ENCODE measurements around the gene PDX1.
"Not testable (repeated sequence)": the region's sequence is repeated elsewhere in the genome, so short reads cannot be mapped to it uniquely, and the experiment has no call there.

Gene PDX1

DNA sequence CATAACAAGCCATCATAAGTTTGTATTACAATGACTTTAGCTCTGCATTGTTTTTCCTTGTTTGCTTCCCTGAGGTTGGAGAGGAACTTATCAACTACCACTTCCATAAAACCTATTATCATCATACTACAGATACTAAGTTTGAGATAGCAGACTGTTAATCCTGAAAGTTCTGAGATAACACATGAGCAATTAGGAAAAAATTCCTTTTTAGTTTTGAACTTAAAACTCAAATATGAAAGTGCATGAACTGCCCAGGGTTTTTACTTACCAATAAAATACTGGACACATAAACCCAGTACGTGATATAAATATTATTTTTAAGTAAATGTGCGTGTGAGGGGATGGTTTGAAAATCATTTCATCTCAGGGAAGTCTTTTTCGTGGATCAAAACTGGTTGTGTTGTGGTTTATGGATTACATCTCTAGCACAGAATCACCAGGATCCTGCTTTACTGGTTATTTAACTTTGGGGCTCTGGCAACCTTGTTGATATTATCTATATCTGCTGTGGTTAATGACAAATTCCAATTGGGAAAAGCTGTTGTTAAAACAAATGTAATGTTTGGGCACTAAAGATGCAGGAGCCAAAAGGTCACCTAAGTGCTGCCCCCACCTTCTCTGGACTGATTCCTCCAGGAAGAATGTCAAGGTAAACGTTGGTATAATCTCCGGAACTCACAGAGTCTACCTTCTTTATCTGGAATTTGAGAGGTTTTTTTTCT lies 36.9 kb downstream of the PDX1 start:
- no peak for DNase-seq

DNA sequence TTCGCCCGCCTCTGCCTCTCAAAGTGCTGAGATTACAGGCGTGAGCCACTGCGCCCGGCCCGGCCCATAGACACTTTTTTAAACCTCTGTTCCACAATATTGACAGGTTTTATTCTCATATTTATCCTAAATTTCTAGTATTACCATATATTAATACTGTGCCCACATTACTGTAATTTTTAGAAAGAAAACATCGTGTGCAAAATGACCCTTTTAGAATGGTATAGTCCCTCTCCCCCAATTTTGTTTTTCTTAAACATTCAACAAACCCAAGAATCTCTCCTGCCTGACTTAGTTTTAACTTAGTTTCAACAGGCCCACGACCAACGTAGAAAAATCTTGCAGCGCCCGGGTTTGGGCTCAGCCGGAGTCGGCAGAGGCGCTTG lies 40.2 kb downstream of the PDX1 start:
- no peak for DNase-seq

DNA sequence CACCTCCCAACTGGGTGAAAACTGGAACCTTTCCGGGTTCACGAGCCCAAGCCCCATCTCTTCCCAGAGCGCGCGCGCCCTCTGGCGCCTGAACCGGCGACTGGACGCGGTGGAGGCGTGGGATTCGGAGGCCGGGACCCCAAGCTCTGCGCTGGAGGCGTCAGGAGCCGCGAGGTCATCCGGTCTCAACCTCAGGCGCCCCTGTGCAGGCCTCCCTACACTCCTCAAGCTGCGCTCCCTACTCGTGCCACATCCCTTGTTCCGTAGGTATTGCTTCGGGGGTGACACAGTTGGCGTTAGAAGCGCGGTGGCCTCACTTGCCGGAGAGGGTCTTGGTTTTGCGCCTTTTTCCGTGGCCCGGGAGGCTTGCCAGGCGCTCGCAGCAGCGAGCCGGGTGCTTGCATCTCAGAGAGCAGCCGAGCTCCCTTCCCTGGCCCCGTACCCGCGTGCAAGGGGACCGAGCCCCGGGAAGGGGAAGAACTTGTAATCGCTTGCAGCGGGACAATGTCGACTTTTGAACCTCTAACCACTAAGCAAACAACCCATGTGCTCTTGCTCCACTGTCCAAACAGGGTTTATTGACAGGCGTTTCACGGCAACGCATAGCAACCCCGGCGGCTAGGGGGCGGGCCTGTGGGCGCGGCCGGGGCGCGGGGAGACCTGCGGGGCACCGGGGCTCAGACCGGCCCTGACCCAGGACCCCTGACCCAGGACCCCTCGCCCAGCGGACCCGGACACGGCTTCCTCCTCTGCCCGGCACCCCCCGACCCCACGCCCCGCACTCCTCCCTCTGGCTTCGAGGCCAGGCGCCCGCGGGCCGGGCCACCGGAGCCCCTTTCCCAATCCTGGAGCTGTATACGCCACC lies 40.8 kb downstream of the PDX1 start:
- peak; percentile 42 for DNase-seq

DNA sequence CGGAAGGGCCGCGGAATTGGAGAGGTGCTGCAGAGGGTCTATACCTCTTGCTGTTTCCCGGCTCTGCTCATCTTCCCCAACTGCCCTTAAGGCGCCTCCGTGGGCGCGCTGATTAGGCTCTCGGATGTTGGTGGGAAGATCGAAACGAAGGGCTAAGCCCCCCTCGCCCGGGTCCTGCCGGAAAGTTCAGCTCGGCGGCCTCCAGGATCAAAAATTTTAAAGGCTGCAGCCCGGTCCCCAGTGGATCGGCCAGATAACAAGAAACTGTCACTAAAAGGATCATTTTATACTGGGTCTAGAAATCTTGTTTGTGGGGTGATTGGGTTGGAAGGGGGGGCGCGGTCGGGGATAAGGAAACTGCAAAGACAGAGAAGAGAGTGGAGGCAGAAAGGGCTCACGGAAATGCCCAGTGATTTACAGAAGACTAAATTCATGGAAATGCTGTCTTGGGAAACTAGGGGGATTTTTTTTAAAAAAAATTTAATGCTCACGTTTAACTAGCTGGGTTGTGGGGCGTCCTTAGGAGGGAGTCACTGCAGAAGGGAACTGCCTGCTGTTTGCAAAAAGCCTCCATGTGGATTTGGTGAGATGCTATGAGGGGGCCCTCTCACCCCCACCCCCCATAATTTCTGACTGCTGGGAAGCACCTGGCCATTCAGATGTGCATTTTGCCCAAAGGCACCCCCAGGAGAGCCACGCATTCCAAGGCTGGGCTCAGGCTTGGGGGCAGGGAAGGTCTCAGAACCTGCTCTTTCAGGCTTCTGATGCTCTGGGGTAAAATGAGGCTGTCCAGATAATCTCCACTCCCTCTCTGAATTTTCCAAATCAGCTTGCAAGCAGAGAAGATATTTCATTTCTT lies 41.7 kb downstream of the PDX1 start:
- no peak for DNase-seq

DNA sequence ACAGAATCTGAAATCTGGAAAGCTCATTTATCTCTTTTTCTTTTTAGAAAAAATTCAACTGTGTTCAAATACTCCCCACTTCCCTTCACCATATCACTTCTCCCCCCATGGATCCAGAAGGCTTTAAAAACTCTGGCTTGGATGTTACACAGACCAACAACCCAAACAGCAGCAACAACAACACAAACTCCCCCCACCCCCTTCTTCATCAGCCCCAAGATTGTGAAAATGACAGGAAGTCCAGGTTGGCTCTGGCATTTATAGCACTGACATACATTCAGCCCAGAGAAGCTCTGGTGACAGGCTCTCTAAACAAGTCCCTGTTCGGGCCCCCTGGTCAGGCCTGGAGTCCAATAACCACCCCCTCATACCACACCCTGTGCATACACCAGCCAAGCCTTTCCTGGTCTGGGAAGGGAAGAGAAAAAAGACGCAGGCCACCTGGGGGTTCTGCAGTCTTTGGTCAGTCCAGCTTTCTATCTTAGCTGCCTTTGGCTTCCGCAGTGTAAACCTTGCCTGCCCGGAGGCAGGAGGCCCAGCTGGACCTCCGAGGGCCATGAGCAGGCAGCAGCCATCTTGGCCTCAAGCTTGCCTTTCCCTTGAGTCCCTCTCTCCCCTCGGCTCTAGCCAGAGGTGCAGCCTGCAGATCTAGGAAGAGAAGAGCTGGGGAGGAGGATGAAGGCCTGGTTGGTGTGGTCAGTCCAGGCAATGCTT lies 42.5 kb downstream of the PDX1 start:
- no peak for DNase-seq

DNA sequence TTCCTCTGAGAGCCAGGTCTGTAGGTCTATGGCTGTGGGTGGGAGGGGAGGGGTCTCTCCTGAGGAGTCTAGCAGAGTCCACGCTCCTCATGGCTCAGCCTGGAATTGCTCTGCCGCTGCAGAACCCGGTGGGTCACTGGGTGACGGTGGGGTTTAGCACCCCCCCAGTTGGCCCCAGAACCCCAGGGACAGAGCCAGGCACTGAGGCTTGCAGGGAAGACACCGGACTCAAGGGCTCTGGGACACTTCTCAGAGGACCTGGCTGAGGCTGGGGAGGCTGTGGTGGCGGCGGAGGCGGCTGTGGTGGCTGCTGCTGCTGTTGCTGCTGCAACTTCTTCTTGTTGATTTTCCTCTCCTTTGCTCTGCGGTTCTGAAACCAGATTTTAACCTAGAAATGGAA lies 43.2 kb downstream of the PDX1 start:
- no peak for DNase-seq

DNA sequence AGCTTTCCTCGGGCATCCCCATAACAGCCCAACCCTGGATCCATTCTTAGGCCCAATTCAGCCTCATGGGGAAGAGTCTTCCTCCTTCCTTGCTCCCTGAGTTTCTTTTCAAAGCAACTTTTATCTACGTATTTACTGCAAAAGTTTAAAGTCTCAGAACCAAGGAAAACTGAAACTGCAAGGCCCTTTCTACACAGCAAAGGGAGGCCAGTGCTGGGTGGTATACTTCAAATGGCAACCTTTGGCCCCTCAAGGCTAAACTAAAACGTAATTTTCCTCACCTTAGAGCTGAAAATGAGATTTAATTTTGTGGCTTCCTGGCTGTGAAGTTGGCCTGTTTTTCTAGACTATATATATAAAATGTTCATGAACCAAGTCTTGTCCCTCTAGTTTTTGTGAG lies 43.7 kb downstream of the PDX1 start:
- no peak for DNase-seq

DNA sequence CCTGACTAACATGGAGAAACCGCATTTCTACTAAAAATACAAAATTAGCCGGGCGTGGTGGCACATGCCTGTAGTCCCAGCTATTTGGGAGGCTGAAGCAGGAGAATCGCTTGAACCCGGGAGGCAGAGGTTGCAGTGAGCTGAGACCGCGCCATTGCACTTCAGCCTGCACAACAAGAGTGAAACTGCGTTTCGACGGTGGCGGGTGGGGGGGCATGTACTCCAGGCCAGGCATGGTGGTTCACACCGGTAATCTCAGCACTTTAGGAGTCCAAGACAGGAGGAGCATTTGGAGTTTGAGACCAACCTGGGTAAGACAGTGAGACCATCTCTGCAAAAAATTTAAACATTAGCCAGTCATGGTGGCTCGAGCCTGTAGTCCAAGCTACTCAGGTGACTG lies 44.4 kb downstream of the PDX1 start:
- not testable (repeated sequence) for DNase-seq

DNA sequence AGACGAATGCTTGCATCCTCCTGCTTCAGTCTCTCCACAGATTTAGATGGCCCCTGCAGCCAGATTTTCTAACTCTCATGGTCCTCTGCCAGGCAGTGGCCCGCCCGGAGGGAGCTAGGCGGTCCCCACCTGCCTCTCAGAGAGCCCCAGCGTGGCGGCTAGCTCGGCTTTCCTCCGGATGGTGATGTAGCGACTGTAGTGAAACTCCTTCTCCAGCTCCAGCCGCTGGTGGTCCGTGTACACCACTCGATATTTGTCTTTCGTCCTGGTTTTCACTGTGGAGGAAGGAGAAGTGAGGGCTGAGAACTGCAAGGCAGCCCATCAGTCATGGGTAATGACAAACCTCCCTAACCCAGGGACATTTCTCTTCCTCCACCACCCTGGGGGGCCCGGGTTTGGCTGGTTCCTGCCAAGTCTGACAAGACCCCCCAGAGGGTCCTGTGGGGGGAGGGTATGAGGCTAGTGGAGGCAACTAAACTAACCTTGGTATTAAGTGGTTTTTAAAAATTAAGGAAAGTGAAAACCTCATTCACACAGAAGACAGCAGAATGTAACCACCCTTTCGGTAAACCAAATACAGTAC lies 45.0 kb downstream of the PDX1 start:
- no peak for DNase-seq

DNA sequence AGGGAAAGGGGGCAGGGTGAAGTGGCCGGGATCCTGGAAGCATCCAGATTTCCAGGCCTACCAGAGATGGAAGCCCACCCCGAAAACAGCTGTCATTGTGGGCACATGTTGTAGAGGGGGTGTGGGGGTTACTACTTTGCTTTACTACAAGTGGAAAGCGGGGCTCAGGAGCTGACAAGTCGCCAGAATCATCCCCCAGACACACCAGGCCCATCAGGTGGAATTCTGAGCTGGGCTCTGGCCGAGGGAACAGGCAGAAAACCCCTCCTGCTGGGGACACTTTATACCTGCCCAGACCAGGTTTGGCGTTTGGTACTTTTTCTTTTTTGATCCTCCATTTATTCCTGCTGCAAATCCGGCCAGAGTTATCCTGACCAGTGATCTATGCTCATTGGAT lies 45.5 kb downstream of the PDX1 start:
- DNase-seq, result no peak

DNA sequence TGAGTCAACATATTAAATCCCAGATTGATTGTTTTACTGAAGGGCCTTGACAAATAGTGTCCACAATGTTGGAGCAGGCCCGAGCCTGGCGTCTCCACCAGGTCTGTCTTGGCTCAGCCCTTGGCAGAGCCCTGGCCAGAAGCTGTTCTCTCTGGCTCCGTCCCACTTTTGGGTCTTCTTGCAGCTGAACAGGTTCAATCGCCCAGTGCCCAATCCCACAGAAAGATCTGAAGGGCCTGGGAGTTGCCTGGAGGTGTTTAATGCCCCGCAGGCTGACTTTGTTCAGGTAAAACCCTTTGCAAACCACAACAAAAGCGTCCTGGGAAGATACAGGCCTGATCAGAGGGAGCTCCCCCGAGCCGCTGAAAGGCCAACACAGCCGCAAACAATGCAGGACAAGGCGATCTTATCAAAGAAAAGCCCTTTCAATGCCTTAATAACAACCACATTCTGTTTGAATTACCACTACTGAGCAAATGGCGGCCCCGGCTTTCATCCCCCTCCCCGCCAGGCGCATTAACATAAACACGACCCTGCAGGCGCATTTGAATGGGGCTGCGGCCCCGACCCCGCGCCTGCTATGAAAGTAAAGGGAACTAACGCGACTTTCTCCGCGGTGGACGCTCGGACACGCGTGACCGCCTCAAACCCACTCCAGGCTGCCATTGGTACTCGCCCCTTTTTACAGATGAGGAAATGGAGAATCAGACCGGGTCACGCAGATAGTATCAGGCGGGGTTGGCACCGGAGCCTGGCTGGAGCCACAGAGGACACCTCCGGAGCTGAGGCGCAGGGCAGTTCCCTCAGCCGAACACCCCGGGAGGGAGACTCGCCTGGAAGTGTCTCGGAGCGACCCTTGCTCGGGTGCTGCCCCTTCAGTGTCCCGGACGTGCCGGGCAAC lies 46.2 kb downstream of the PDX1 start:
- DNase-seq, result no peak

DNA sequence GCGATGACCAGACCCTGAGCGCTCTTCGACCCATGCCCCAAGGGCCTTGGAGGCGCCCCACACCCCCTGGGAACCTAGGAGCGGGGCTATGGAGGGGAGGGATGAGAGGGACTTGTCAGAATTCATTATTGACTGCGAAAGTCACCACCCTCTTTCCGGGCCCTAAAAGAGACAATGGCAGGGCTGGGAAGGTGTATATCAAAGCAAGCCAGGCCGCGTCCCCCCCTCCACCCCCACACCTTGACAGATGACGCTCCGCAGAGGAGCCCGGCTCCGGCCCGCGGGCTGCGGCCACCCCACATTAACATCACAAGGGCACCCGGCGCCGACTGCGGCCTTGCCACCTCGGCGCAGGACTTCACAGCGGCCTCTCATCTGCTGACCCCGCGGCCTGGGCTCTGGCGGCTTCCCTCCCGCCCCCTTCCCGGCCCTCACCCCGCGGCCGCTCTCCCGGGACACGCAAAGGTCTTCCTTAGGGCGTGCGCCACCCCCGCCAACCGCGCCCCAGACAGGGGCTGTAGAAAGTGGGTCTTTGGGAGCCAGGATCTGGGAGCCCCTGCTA lies 46.9 kb downstream of the PDX1 start:
- no peak for DNase-seq

DNA sequence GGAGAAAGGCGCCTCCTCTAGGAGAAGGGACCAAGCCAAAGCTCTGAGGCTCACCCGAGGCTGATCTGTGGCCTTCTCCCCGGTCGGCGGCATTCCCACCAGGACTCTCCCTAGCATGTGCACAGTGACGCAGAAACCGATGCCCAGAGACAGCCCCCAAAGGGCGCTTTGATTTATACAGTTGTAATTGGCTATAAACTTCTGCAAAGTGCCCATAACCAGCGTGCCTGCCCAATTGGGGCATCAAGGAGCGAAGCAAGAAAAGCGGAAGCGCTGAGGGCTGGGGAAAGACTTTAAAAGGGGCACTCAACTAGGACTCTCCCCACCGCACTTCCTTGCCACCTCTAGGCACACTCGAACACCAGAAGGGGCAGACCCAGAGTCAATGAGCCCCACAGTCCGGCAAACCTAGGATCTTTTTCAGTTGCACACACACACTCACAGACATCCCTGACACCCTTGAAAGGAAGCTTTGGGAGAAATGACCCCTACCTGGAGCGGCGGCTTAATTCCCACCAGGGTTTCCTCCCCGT lies 47.5 kb downstream of the PDX1 start:
- no peak for DNase-seq

DNA sequence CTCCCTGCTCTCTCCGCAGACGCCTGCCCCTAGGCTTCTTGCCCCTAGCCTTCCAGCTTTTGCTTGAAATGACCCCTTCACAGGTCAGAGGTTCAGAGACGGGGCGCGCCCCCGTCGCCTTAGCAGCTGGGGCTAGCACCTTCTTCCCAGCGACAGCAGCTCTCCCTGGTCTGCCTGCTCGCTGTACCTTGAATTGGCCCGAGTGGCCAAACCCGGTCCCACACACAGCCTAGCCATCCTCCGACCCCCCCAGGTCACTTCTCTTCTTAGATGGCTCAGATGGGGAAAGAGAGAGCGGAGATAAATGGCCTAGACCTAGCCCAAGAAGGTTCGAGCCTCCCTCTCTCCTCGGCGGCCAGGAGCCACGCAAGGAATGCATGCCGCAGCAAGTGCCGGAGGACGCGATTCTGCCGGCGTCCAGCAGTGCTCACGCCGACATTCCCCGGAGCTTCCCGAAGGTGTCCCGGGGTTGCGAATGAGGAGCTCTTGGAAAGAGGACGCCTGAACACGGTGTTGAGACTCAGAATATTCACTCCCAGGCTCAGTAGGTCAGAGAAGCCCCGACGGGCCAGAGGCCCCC lies 48.0 kb downstream of the PDX1 start:
- DNase-seq, result no peak

DNA sequence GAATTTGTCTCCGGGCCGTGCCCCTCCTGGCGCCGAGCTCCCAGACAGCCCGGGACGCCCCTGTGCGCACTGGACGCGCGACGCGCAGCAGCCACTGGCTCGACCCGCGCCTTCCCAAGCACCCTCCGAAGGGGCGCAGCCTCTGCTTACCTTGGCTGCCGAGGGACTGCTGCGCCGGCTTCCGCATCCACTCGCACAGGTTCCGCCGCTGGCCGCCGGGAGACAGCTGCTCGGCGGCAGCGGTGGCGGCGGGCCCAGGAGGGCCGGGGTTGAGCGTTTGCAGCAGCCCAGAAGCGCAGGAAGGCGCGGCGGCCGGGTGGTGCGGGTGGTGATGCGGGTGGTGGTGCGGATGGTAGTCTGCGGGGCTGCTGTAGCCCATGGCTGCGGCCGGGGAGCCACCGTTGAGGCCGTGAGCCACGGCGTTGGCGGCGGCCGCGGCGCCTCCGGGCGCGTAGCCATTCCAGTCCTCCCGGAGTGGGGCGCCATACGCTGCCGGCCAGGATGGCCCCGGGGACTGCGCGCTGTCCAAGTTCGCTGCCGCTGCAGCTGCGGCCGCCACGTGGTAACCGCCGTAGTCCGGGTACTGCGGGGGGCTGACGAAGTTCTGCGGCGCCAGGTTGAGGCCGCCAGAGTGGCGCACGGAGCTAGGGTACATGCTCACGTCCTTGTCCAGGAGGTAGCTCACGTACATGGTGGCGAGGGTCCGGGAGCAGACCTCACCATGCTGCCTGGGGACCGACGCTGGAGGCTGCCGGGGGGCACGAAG lies 48.7 kb downstream of the PDX1 start:
- no peak for DNase-seq

DNA sequence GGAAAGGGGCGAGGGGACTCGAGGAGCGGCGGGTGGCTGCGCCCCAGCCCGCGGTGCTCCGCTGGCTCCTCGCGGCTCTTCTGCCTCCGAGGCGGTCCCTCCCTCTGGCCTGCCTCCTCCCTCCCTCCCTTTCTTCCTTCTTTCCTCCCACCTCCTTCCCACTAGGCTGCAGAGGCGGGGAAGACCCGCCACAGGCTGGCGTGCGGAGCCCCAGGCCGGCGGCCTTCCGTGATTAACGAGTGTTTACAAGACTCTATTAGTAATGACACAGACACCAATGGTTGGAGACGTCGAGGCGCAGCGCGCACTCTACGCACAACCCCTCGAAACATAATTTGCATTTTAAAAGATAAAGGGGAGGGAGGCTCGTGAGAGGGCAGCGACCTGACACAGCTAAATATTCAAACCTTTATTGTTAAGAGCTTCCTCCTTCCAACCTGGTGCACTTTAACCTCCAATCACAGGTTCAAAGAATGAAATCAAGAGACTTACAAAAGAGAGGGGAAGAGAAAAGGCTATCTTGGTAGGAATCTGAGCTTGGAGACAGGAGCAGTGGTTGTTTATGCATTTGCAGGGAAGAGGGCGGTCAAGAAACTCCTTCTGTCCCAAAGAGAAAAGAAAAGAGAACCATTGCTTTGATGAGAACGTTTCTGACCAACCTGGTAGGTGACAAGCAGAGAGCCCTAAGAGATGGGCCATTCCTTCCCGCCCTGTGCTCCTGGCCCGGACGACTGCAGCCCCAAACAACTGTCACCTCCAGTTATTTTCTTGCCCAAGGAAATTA lies 49.5 kb downstream of the PDX1 start, which contains the start of gene CDX2:
Gene CDX2, minus strand, starts transcription at position 234 of the 784 bp plus-strand sequence. CDS start 309 bp downstream, outside the sequence.
- no peak for DNase-seq

DNA sequence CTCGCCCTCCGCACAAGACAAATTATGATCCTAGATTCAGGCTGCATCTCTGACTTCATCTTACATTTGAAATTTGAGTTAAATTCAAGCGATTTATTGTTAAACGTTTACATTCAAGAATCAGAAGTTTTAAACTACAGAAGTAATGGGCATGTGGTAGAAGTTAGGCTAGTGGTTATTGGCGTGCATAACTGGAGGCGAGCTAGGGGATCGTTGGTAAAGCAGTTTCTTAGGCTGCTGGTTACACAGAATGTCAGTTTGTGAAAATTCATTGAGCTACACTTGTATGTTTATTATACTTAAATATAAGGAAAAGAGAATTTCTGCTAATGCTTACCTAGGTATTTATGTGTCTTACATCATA lies 50.0 kb downstream of the PDX1 start:
- no peak for DNase-seq
